Prostate gland (tissue), 2 donors: Measurements from ENCODE around the gene GPR157. TPM values are rescaled to one million over a fixed set of nuclear protein-coding genes. Genes with fewer than 3 reads are reported as not detected.
"Not testable (repeated sequence)": the region's sequence is repeated elsewhere in the genome, so short reads cannot be mapped to it uniquely, and the experiment has no call there.

ENCODE experiments used
- DNase-seq: peaks from one replicate; pipeline ENCODE4 v3.0.0-alpha.2; 2019; ENCODE audit warnings: low spot score
- H3K27ac ChIP-seq, 2 donors: fragments of 200-600 bp; sonication (generic); 2 replicates each; pipeline ENCODE4 v1.5.1; 2017 to 2019
- H3K27me3 ChIP-seq: fragments of 200-600 bp; sonication (generic); replicated peaks from 2 replicates; pipeline ENCODE4 v1.5.1; 2019; ENCODE audit not compliant: insufficient read depth
- H3K36me3 ChIP-seq, 2 donors: fragments of 200-600 bp; sonication (generic); 1 replicate in 1 of 2; 2 replicates in 1 of 2; pipeline versions ENCODE4 v1.5.1 to v1.8.1; 2017 to 2019
- H3K4me1 ChIP-seq: fragments of 200-600 bp; sonication (generic); replicated peaks from 2 replicates; pipeline ENCODE4 v1.5.1; 2019
- H3K4me3 ChIP-seq, 2 donors: fragments of 200-600 bp; sonication (generic); 2 replicates each; pipeline ENCODE4 v1.5.1; 2017 to 2019
- H3K9me3 ChIP-seq: fragments of 200-600 bp; sonication (generic); 2 replicates; pipeline ENCODE4 v1.5.1; 2017
- CTCF ChIP-seq, 4 experiments: fragments of 200-600 bp in 2 of 4; fragments of 450-650 bp in 2 of 4; sonication (generic) in 2 of 4; IDR thresholded peaks; 1 replicate in 3 of 4; 2 replicates in 1 of 4; pipeline ENCODE4 v1.5.1; 2016 to 2019; ENCODE audit warnings: antibody characterized with exemption in 4 of 4, mild to moderate bottlenecking in 2 of 4, moderate library complexity in 2 of 4
- POLR2A ChIP-seq: fragments of 450-650 bp; IDR thresholded peaks from one replicate; pipeline ENCODE4 v1.6.1; 2016; ENCODE audit warnings: antibody characterized with exemption, mild to moderate bottlenecking
- POLR2AphosphoS5 ChIP-seq: sonication (generic); formaldehyde crosslinking; IDR thresholded peaks from one replicate; pipeline ENCODE4 v1.6.1; 2017; ENCODE audit warnings: antibody characterized with exemption
- WGBS: methylation state at CpG from one replicate; pipeline ENCODE4 v1.1.5; 2018; 5-methylcytosine and 5-hydroxymethylcytosine counted together
- intact Hi-C: fragments of 100-400 bp; cut with DNase I; formaldehyde crosslinking; loops from one replicate; pipeline ENCODE4 v1.14.2; 2022
- total RNA-seq, 2 donors: library from RNA; depleted of rRNA; stranded (reverse); fragments of >200 nt; gene quantifications; one replicate each; pipeline ENCODE4 v1.1.0, GENCODE V29; 2016

The GPR157 gene
- total RNA-seq, 2 donors from 2014 or later, result 5.6 to 10.7 TPM

- intact Hi-C loops, result loop anchor here (5.0 kb wide), 2 partner anchors 88 to 183 kb away; no protein-coding TSS in a partner anchor
- TF ChIP-seq POLR2AphosphoS5 (no peak), CTCF (IDR thresholded peaks at IDR 0.05) (no peak), POLR2A (no peak)
- no peak for DNase-seq
- Histone ChIP-seq H3K27me3 (no peaks in the 10 kb centered on the region), H3K27ac (no peak overlapping the region), H3K4me1 (no peaks in the 10 kb centered on the region), H3K36me3 (peaks cover 0 to 12% of the 10 kb centered on the region in 2 donors), H3K9me3 (no peaks in the 10 kb centered on the region), H3K4me3 (no peak overlapping the region)
- WGBS, result 91% methylated on average over 8 of the region's 8 CpGs
These were observed 28.3 kb downstream of the GPR157 start for GRCh38 chr1:9100471-9101043.

- intact Hi-C loops, result no loop called here
- H3K4me1 ChIP-seq, result no peaks in the 10 kb centered on the region
- peaks cover 0 to 12% of the 10 kb centered on the region in 2 donors for H3K36me3 ChIP-seq
- H3K27ac ChIP-seq, result no peak overlapping the region
- no peak for DNase-seq
- no peaks in the 10 kb centered on the region for H3K9me3 ChIP-seq
- H3K4me3 ChIP-seq, result no peak overlapping the region
- TF ChIP-seq POLR2AphosphoS5 (no peak), POLR2A (no peak), CTCF (IDR thresholded peaks at IDR 0.05) (no peak)
- WGBS, result 82% methylated on average over 7 of the region's 7 CpGs
- H3K27me3 ChIP-seq, result no peaks in the 10 kb centered on the region
These were observed 29.3 kb downstream of the GPR157 start for GRCh38 chr1:9099555-9099954.

- Histone ChIP-seq H3K36me3 (no peaks in the 10 kb centered on the region), H3K9me3 (no peaks in the 10 kb centered on the region), H3K27me3 (no peaks in the 10 kb centered on the region), H3K4me3 (no peak overlapping the region), H3K4me1 (no peaks in the 10 kb centered on the region), H3K27ac (no peak overlapping the region)
- TF ChIP-seq POLR2A (no peak), POLR2AphosphoS5 (no peak), CTCF (IDR thresholded peaks at IDR 0.05) (no peak)
- 80% methylated on average over 13 of the region's 13 CpGs for WGBS
- intact Hi-C loops, result no loop called here
- DNase-seq, result no peak
These were observed 30.8 kb downstream of the GPR157 start for GRCh38 chr1:9097947-9098705.

- intact Hi-C loops, result no loop called here
These were observed 33.1 kb downstream of the GPR157 start for GRCh38 chr1:9095818-9096217.

GRCh38 chr1:9093996-9094595 is 34.8 kb downstream of the GPR157 start:
- not testable (repeated sequence) for DNase-seq, H3K4me3 ChIP-seq, H3K27ac ChIP-seq, H3K27me3 ChIP-seq, H3K9me3 ChIP-seq, H3K36me3 ChIP-seq, H3K4me1 ChIP-seq
- WGBS, result 81% methylated on average over 18 of the region's 18 CpGs
- intact Hi-C loops, result loop anchor here (5.0 kb wide), 1 partner anchor 67 kb away; the partner anchor contains the start of gene SLC2A7

More at GRCh38 chr1:9095818-9096217, 33.1 kb downstream of the GPR157 start:
- H3K4me3 ChIP-seq, result no peak overlapping the region
- no peaks in the 10 kb centered on the region for H3K36me3 ChIP-seq
- no peak for DNase-seq
- H3K27ac ChIP-seq, result no peak overlapping the region
- H3K9me3 ChIP-seq, result no peaks in the 10 kb centered on the region
- H3K27me3 ChIP-seq, result no peaks in the 10 kb centered on the region
- WGBS, result 75% methylated on average over 2 of the region's 2 CpGs
- H3K4me1 ChIP-seq, result no peaks in the 10 kb centered on the region
- TF ChIP-seq CTCF (IDR thresholded peaks at IDR 0.05) (no peak), POLR2A (no peak), POLR2AphosphoS5 (no peak)
